Measurements from ENCODE around the gene ABCA8. TPM values are rescaled to one million over a fixed set of nuclear protein-coding genes. Genes with fewer than 3 reads are reported as not detected.

Gene ABCA8
- total RNA-seq, 2 donors from 2014 or later: 42.0 to 62.2 TPM

- no peak for TF ChIP-seq CTCF (IDR thresholded peaks at IDR 0.05)
- Histone ChIP-seq H3K27me3 (replicated peaks; ENCODE audit: insufficient read depth) (no peaks in the 10 kb centered on the region), H3K4me1 (ENCODE audit: control insufficient read depth in 1 of 2, low read depth in 2 of 2) (no peaks in the 10 kb centered on the region), H3K36me3 (no peaks in the 10 kb centered on the region), H3K4me3 (no peak overlapping the region), H3K9me3 (no peaks in the 10 kb centered on the region), H3K27ac (no peak overlapping the region)
- ATAC-seq (ENCODE audit: insufficient number of reproducible peaks, low FRiP score, low read depth): no peak
- no peak for DNase-seq (ENCODE audit: low spot score)
Observed at GRCh38 chr17:68820825-68821481, 134.2 kb downstream of the ABCA8 start.

GRCh38 chr17:68820476-68820824 is 134.7 kb downstream of the ABCA8 start:
- Histone ChIP-seq H3K27ac (no peak overlapping the region), H3K36me3 (no peaks in the 10 kb centered on the region), H3K27me3 (replicated peaks; ENCODE audit: insufficient read depth) (no peaks in the 10 kb centered on the region), H3K4me1 (ENCODE audit: control insufficient read depth in 1 of 2, low read depth in 2 of 2) (no peaks in the 10 kb centered on the region), H3K4me3 (no peak overlapping the region), H3K9me3 (no peaks in the 10 kb centered on the region)
- ATAC-seq (ENCODE audit: insufficient number of reproducible peaks, low FRiP score, low read depth) (no peak), DNase-seq (ENCODE audit: low spot score) (no peak)
- no peak for TF ChIP-seq CTCF (IDR thresholded peaks at IDR 0.05)

- ATAC-seq (ENCODE audit: insufficient number of reproducible peaks, low FRiP score, low read depth) (no peak), DNase-seq (ENCODE audit: low spot score) (no peak)
- no peak overlapping the region for H3K27ac ChIP-seq
- TF ChIP-seq CTCF (IDR thresholded peaks at IDR 0.05): no peak
- H3K9me3 ChIP-seq: no peaks in the 10 kb centered on the region
- H3K4me1 ChIP-seq (ENCODE audit: control insufficient read depth in 1 of 2, low read depth in 2 of 2): no peaks in the 10 kb centered on the region
- H3K27me3 ChIP-seq (replicated peaks; ENCODE audit: insufficient read depth): no peaks in the 10 kb centered on the region
- H3K36me3 ChIP-seq: no peaks in the 10 kb centered on the region
- H3K4me3 ChIP-seq: no peak overlapping the region
Observed at GRCh38 chr17:68819465-68819864, 135.7 kb downstream of the ABCA8 start.

Other genes with a start within 250 kb of the ABCA8 start
- 10 to 100 TPM; 31.5 to 38.6 TPM for gene ABCA9, start 105.5 kb upstream of the ABCA8 start, total RNA-seq
- gene ABCA6, start 186.5 kb upstream of the ABCA8 start, total RNA-seq: 10 to 100 TPM; 38.5 to 43.3 TPM

Data from thoracic aorta (tissue), 2 donors.